SK-N-SH (cell line): ENCODE data around the gene CHD2. TPM values are rescaled to one million over a fixed set of nuclear protein-coding genes. Genes with fewer than 3 reads are reported as not detected.

Experiments
- CTCF ChIA-PET: fragments of 300-600, 350-600 bp; formaldehyde crosslinking; extraction: SDS; loops from one replicate; lab custom pipeline; 2021; lab: Yijun Ruan, JAX
- POLR2A ChIA-PET: fragments of 350-600 bp; sonication (Branson Sonifier 250); formaldehyde crosslinking; extraction: SDS; loops from one replicate; lab custom pipeline; 2020; ENCODE audit warnings: antibody characterized with exemption, inconsistent platforms; lab: Yijun Ruan, JAX
- DNase-seq: peaks from one replicate; pipeline ENCODE4 v3.0.0; 2012
- H2AFZ ChIP-seq: fragments of 200-600 bp; sonication (generic); 2 replicates; pipeline ENCODE4 v1.8.1; 2016; ENCODE audit warnings: antibody characterized with exemption, mild to moderate bottlenecking, low read depth
- H3F3A ChIP-seq: fragments of 200-600 bp; sonication (generic); replicated peaks from 2 replicates; pipeline ENCODE3; 2016; ENCODE audit warnings: antibody characterized with exemption, mild to moderate bottlenecking; ENCODE audit not compliant: insufficient read depth
- H3K27ac ChIP-seq, 2 experiments: fragments of 200-500 bp in 1 of 2; fragments of 200-600 bp in 1 of 2; sonication (Bioruptor generic) in 1 of 2; sonication (generic), shearing (Covaris generic) in 1 of 2; 2 replicates each; pipeline versions ENCODE4 v1.5.1 to v1.6.1; 2014 to 2016; ENCODE audit warnings: low read depth in 2 of 2, inconsistent platforms in 1 of 2, low read length in 1 of 2, mild to moderate bottlenecking in 1 of 2, mixed read lengths in 1 of 2
- H3K27me3 ChIP-seq: fragments of 200-600 bp; sonication (generic), shearing (Covaris generic); 2 replicates; pipeline ENCODE4 v1.6.1; 2016; ENCODE audit warnings: mixed run types; ENCODE audit not compliant: insufficient read depth
- H3K36me3 ChIP-seq, 2 experiments: fragments of 200-500 bp in 1 of 2; fragments of 200-600 bp in 1 of 2; sonication (Bioruptor generic) in 1 of 2; sonication (generic) in 1 of 2; replicated peaks in 1 of 2; 2 replicates each; pipeline versions ENCODE3 to v1.5.1; 2014 to 2016; ENCODE audit warnings: low read length in 1 of 2, mild to moderate bottlenecking in 1 of 2; ENCODE audit not compliant: insufficient read depth in 2 of 2, control insufficient read depth in 1 of 2
- H3K4me1 ChIP-seq, 2 experiments: fragments of 200-500 bp in 1 of 2; fragments of 200-600 bp in 1 of 2; sonication (Bioruptor generic) in 1 of 2; sonication (generic), shearing (Covaris generic) in 1 of 2; 2 replicates each; pipeline versions ENCODE4 v1.5.1 to v1.6.1; 2014 to 2016; ENCODE audit warnings: low read depth in 1 of 2, low read length in 1 of 2, mixed run types in 1 of 2; ENCODE audit not compliant: insufficient read depth in 2 of 2, control insufficient read depth in 1 of 2
- H3K4me2 ChIP-seq: fragments of 200-600 bp; sonication (generic), shearing (Covaris generic); 2 replicates; pipeline ENCODE4 v1.6.1; 2017; ENCODE audit warnings: mixed run types
- H3K4me3 ChIP-seq, 2 experiments: fragments of 200-500 bp in 1 of 2; fragments of 200-600 bp in 1 of 2; sonication (Bioruptor generic) in 1 of 2; sonication (generic), shearing (Covaris generic) in 1 of 2; 2 replicates each; pipeline versions ENCODE4 v1.5.1 to v1.8.1; 2014 to 2016; ENCODE audit warnings: low read depth in 2 of 2, inconsistent platforms in 1 of 2, low read length in 1 of 2, mild to moderate bottlenecking in 1 of 2, mixed read lengths in 1 of 2, moderate library complexity in 1 of 2
- H3K79me2 ChIP-seq: fragments of 200-600 bp; sonication (generic); 2 replicates; pipeline ENCODE4 v1.8.1; 2017; ENCODE audit warnings: mild to moderate bottlenecking; ENCODE audit not compliant: insufficient read depth
- H3K9ac ChIP-seq: fragments of 200-600 bp; sonication (generic); 2 replicates; pipeline ENCODE4 v1.6.1; 2017; ENCODE audit warnings: mixed run types
- H3K9me2 ChIP-seq: fragments of 200-600 bp; sonication (generic); 2 replicates; pipeline ENCODE4 v1.6.1; 2017; ENCODE audit warnings: mixed run types
- H3K9me3 ChIP-seq: fragments of 200-600 bp; sonication (generic); 2 replicates; pipeline ENCODE4 v1.6.1; 2017; ENCODE audit warnings: mixed run types, mild to moderate bottlenecking, moderate library complexity
- H4K20me1 ChIP-seq: fragments of 200-600 bp; sonication (generic); 2 replicates; pipeline ENCODE4 v1.6.1; 2017; ENCODE audit warnings: mild to moderate bottlenecking, mixed run types; ENCODE audit not compliant: insufficient read depth
- FOSL2 ChIP-seq: IDR thresholded peaks from 2 replicates; pipeline ENCODE4 v1.4.0; 2012; ENCODE audit warnings: low read depth, mild to moderate bottlenecking, moderate library complexity, borderline replicate concordance
- FOXJ3 ChIP-seq: sonication (generic); formaldehyde crosslinking; IDR thresholded peaks from 2 replicates; pipeline ENCODE4 v1.5.1; 2020; ENCODE audit warnings: mild to moderate bottlenecking, missing genetic modification reagents
- GABPA ChIP-seq: IDR thresholded peaks from 2 replicates; pipeline ENCODE4 v1.4.0; 2012; ENCODE audit warnings: low read depth, mild to moderate bottlenecking
- GATA2 ChIP-seq: sonication (generic); formaldehyde crosslinking; IDR thresholded peaks from 2 replicates; pipeline ENCODE4 v1.5.0; 2020; ENCODE audit warnings: mild to moderate bottlenecking, missing genetic modification reagents
- MAX ChIP-seq: IDR thresholded peaks from 2 replicates; pipeline ENCODE4 v1.4.0; 2012; ENCODE audit warnings: low read depth
- MEF2A ChIP-seq: IDR thresholded peaks from 2 replicates; pipeline ENCODE4 v1.4.0; 2012; ENCODE audit warnings: low read depth, borderline replicate concordance
- NRF1 ChIP-seq: IDR thresholded peaks from 2 replicates; pipeline ENCODE4 v1.6.1; 2012; ENCODE audit warnings: low read depth, mild to moderate bottlenecking, low read length
- POLR2AphosphoS5 ChIP-seq: IDR thresholded peaks from 2 replicates; pipeline ENCODE4 v1.6.1; 2012; ENCODE audit warnings: low read depth, low read length
- RCOR1 ChIP-seq: fragments of 150-350 bp; IDR thresholded peaks from 2 replicates; pipeline ENCODE4 v1.6.1; 2017; ENCODE audit warnings: antibody characterized with exemption, low read length
- RFX5 ChIP-seq: IDR thresholded peaks from 2 replicates; pipeline ENCODE4 v1.6.1; 2012; ENCODE audit warnings: mild to moderate bottlenecking, improper control_type of control experiment, low read length
- RXRA ChIP-seq: IDR thresholded peaks from 2 replicates; pipeline ENCODE4 v1.4.0; 2012; ENCODE audit warnings: low read depth, mild to moderate bottlenecking, borderline replicate concordance
- SIN3A ChIP-seq: IDR thresholded peaks from 2 replicates; pipeline ENCODE4 v1.6.1; 2012; ENCODE audit warnings: low read depth, mild to moderate bottlenecking, low read length, moderate library complexity, borderline replicate concordance
- SMC3 ChIP-seq: IDR thresholded peaks from 2 replicates; pipeline ENCODE4 v1.6.1; 2012; ENCODE audit warnings: low read depth, low read length, improper control_type of control experiment
- YY1 ChIP-seq: IDR thresholded peaks from 2 replicates; pipeline ENCODE4 v1.4.0; 2012; ENCODE audit warnings: low read depth, mild to moderate bottlenecking
- ZBTB33 ChIP-seq: IDR thresholded peaks from 2 replicates; pipeline ENCODE4 v1.4.0; 2012; ENCODE audit warnings: low read depth, borderline replicate concordance
- WGBS: methylation state at CpG from one replicate; pipeline ENCODE4 v1.1.6; 2017; ENCODE audit warnings: low lambda C conversion rate; 5-methylcytosine and 5-hydroxymethylcytosine counted together
- polyA plus RNA-seq, 3 experiments: library from polyadenylated mRNA; depleted of rRNA; stranded (reverse); fragments of >200 nt; gene quantifications; 2 replicates each; pipeline ENCODE4 v1.2.3, GENCODE V29; 2012
- TF ChIP-seq, protein P1 (sequence below): IDR thresholded peaks from 2 replicates; pipeline ENCODE4 v1.4.0; 2012; ENCODE audit warnings: low read depth, borderline replicate concordance

CHD2 gene
- polyA plus RNA-seq, 1 of the 3 experiments (the other 2 are of a cell fraction) = 25.3 TPM

DNA sequence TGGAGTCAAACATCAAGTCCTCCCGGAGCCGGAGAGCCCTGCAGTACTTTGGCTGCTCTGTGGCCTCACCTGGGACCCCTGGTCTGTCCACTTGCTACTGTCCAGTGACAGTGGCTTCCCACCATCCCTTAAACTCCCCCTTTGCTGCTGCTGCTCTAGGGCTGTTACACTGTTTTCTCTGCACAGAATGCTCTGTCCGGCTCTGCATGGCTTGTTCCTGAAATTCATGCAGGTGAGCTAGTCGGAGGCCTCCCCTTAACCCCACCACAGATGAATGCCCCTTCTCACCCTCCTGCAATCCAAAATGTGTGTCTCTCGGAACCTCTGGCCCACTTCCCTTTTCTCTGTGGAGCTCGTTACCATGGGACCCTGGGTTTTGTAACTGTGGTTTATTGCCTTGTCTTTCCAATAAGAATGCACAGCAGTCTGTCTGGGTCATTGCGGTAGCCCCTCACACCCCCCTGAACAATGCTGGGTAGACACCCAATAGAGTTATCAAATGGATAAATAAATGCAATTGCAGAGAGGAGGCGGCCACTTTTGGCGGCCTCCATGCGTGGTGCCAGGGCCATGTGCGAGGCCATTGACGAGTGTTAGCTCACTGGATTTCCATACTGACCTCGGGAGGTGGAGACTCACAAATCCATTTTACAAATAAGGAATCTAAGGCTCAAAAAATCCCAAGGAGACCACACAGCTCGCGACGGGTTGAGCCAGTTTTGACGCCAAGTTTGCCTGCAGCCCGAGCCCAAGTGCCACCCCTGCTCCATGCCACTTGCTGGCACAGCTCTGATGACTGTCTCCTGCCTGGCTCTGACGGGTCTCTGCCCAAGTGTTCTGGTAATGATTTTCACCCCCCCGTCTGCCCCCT is 140.4 kb downstream of the CHD2 start:
- Histone ChIP-seq H3K9me3 (no peaks in the 10 kb centered on the region), H3K4me3 (no peak overlapping the region), H3K79me2 (no peaks in the 10 kb centered on the region), H3F3A (no peaks in the 10 kb centered on the region), H3K27me3 (no peaks in the 10 kb centered on the region), H4K20me1 (no peaks in the 10 kb centered on the region), H3K36me3 (no peaks in the 10 kb centered on the region), H2AFZ (no peak overlapping the region), H3K9me2 (no peaks in the 10 kb centered on the region), H3K9ac (no peak overlapping the region), H3K27ac (no peak overlapping the region), H3K4me2 (no peak overlapping the region), H3K4me1 (peaks cover 0 to 8% of the 10 kb centered on the region in 2 experiments; a peak in 1 of 4 replicates)
- ChIA-PET CTCF (interaction anchor here (1.1 to 2.3 kb wide), 5 partner anchors 9 to 1080 kb away, joined by 3 to 8 read pairs (median 5); no protein-coding TSS in a partner anchor), POLR2A (interaction anchor here (0.6 kb wide), 1 partner anchor 10 kb away, joined by 3 read pairs; no protein-coding TSS in a partner anchor)
- DNase-seq = peak; percentile 4
- 73% methylated on average over 17 of the region's 20 CpGs for WGBS
- no peak for TF ChIP-seq RXRA
- TF ChIP-seq MAX = no peak
- no peak for TF ChIP-seq POLR2AphosphoS5
- TF ChIP-seq SMC3 = no peak
- TF ChIP-seq YY1 = no peak
- no peak for TF ChIP-seq FOSL2
- TF ChIP-seq, protein P1, sequence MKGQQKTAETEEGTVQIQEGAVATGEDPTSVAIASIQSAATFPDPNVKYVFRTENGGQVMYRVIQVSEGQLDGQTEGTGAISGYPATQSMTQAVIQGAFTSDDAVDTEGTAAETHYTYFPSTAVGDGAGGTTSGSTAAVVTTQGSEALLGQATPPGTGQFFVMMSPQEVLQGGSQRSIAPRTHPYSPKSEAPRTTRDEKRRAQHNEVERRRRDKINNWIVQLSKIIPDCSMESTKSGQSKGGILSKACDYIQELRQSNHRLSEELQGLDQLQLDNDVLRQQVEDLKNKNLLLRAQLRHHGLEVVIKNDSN = no peak
- no peak for TF ChIP-seq RCOR1
- no peak for TF ChIP-seq GABPA
- TF ChIP-seq SIN3A = no peak
- no peak for TF ChIP-seq GATA2 (CRISPR knock-in tag)
- TF ChIP-seq NRF1 = no peak
- TF ChIP-seq FOXJ3 (CRISPR knock-in tag) = no peak
- no peak for TF ChIP-seq ZBTB33
- TF ChIP-seq RFX5 = no peak
- TF ChIP-seq MEF2A = no peak
